ENCODE data around the gene PRKN. TPM values are rescaled to one million over a fixed set of nuclear protein-coding genes. Genes with fewer than 3 reads are reported as not detected.

PRKN gene
- polyA plus RNA-seq, 1 experiment, result 0.71 TPM

GRCh38 chr6:161300823-161301222 lies 1426.7 kb downstream of the PRKN start:
- POLR2A ChIA-PET, result no interaction called here
- CTCF ChIA-PET, result interaction anchor here (1.1 kb wide), 1 partner anchor 370 kb away, joined by 3 read pairs; no protein-coding TSS in a partner anchor
- no peak for DNase-seq (ENCODE audit: low read depth)

GRCh38 chr6:161299726-161300125 lies 1427.8 kb downstream of the PRKN start:
- Histone ChIP-seq H3K27me3 (ENCODE audit: control insufficient read depth, insufficient read depth, low read length) (no peaks in the 10 kb centered on the region), H3K36me3 (ENCODE audit: control insufficient read depth, insufficient read depth, low read length) (no peaks in the 10 kb centered on the region), H3K4me3 (ENCODE audit: low read depth, low read length) (no peak overlapping the region)
- no peak for TF ChIP-seq CTCF (IDR thresholded peaks at IDR 0.05; ENCODE audit: insufficient read depth, low read depth, low read length)
- POLR2A ChIA-PET, result no interaction called here
- CTCF ChIA-PET, result interaction anchor here (1.3 kb wide), 1 partner anchor 54 kb away, joined by 3 read pairs; no protein-coding TSS in a partner anchor
- no peak for DNase-seq (ENCODE audit: low read depth)

More at GRCh38 chr6:161300823-161301222, 1426.7 kb downstream of the PRKN start:
- no peaks in the 10 kb centered on the region for H3K36me3 ChIP-seq (ENCODE audit: control insufficient read depth, insufficient read depth, low read length)
- H3K4me3 ChIP-seq (ENCODE audit: low read depth, low read length), result no peak overlapping the region
- TF ChIP-seq CTCF (IDR thresholded peaks at IDR 0.05; ENCODE audit: insufficient read depth, low read depth, low read length), result no peak
- no peaks in the 10 kb centered on the region for H3K27me3 ChIP-seq (ENCODE audit: control insufficient read depth, insufficient read depth, low read length)

Other genes starting within 250 kb of the PRKN start
- 0.20 and 0.47 TPM in 2 replicates for gene PACRG, start 208 bp upstream of the PRKN start, polyA plus RNA-seq (2011; rRNA removed)